Measurements from ENCODE around the gene TXNDC16.

The TXNDC16 gene

DNA sequence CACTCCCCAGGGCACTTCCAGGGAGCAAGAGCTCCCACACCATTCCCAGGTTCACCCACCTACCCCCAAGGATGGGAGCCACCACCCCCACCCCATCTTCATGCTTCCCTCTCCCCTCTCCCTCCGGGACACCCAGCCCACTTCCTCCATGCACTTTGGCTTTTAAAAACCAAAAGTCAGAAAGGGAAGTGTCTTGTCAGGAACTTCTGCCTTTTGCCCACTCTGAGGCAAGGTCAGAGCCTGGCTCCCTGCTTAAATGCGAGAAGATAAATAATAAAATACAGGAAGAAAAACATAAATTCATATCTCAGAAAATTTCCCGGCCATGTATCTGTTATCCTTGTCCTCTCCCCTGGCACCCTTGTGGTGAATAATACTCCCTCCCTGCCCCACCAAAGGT lies 156.6 kb downstream of the TXNDC16 start:
- FAIRE-seq: no peak
- no peak for DNase-seq (ENCODE audit: insufficient read length, low spot score)
- TF ChIP-seq, protein P1, sequence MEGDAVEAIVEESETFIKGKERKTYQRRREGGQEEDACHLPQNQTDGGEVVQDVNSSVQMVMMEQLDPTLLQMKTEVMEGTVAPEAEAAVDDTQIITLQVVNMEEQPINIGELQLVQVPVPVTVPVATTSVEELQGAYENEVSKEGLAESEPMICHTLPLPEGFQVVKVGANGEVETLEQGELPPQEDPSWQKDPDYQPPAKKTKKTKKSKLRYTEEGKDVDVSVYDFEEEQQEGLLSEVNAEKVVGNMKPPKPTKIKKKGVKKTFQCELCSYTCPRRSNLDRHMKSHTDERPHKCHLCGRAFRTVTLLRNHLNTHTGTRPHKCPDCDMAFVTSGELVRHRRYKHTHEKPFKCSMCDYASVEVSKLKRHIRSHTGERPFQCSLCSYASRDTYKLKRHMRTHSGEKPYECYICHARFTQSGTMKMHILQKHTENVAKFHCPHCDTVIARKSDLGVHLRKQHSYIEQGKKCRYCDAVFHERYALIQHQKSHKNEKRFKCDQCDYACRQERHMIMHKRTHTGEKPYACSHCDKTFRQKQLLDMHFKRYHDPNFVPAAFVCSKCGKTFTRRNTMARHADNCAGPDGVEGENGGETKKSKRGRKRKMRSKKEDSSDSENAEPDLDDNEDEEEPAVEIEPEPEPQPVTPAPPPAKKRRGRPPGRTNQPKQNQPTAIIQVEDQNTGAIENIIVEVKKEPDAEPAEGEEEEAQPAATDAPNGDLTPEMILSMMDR (IDR thresholded peaks at IDR 0.05; ENCODE audit: insufficient read depth, missing control alignments): no peak

DNA sequence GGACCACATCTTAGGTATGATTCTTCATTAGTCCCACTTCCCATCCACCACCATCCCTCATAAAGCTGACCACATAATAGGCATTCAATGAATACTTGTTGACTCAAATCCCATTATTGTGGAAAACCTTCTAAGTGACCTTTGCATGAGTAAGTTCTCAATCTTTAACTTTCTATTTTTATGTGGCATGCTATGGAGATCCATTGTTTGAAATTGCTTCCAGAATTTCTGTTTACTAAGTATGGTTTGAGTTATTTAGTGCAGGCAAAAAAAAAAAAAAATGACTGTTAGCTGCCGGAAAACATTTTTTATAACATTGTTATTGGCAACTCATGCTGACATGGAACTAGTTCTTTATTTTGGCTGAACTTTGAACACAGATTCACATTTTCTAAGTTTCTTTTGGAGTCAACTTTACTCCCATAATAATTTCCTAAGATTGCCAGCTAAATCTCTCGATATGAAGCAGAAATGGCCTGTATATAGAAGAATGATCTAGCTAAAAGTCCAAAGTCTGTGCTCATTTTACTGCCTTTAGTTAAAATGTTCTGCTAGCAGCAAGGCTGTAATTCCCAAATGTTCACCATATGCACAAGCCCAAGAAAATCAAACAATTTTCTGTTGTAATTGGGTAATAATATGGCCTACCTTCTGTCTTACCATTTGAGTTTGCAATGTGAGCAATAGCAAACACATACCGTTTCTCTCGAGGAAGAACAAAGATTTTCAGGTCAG lies 160.3 kb downstream of the TXNDC16 start:
- FAIRE-seq: no peak
- TF ChIP-seq, protein P1 (IDR thresholded peaks at IDR 0.05; ENCODE audit: insufficient read depth, missing control alignments): no peak
- no peak for DNase-seq (ENCODE audit: insufficient read length, low spot score)
